IPS-20b (cell line): ENCODE results near the gene ZNF550.

Experiments used
- H3K27ac ChIP-seq: one replicate; pipeline ENCODE4 v1.5.1; 2013; ENCODE audit warnings: low read length
- H3K27me3 ChIP-seq: 2 replicates; pipeline ENCODE4 v1.6.1; 2013; ENCODE audit warnings: mild to moderate bottlenecking, low read length, inconsistent platforms; ENCODE audit not compliant: insufficient read depth
- H3K36me3 ChIP-seq: 2 replicates; pipeline ENCODE4 v1.6.1; 2013; ENCODE audit warnings: low read depth, mild to moderate bottlenecking, inconsistent platforms, low read length, moderate library complexity; ENCODE audit not compliant: insufficient read depth
- H3K4me1 ChIP-seq: 2 replicates; pipeline ENCODE4 v1.6.1; 2013; ENCODE audit warnings: mild to moderate bottlenecking, control low read depth, inconsistent platforms, low read length, moderate library complexity; ENCODE audit not compliant: insufficient read depth
- H3K4me3 ChIP-seq: 2 replicates; pipeline ENCODE4 v1.5.1; 2013; ENCODE audit warnings: mild to moderate bottlenecking, low read length, inconsistent platforms
- H3K9ac ChIP-seq: 2 replicates; pipeline ENCODE4 v1.6.1; 2013; ENCODE audit warnings: low read depth, mild to moderate bottlenecking, inconsistent platforms, low read length, moderate library complexity
- H3K9me3 ChIP-seq: 2 replicates; pipeline ENCODE4 v1.6.1; 2013; ENCODE audit warnings: mild to moderate bottlenecking, low read depth, low read length, inconsistent platforms; ENCODE audit not compliant: insufficient read depth

ZNF550 gene

GRCh38 chr19:57559404-57560025 lies at the start of gene ZNF550:
ZNF550 (minus strand) TSS chr19:57559863; CDS start chr19:57559682, 181 bp downstream.
- Histone ChIP-seq H3K9me3 (peaks cover 39% of the 10 kb centered on the region), H3K36me3 (peaks cover 21% of the 10 kb centered on the region), H3K4me1 (no peaks in the 10 kb centered on the region), H3K4me3 (peak within 1 kb of the TSS; percentile 93), H3K27ac (no peak within 1 kb of the TSS), H3K9ac (peak within 1 kb of the TSS; percentile 85), H3K27me3 (no peaks in the 10 kb centered on the region)

- H3K9ac ChIP-seq: no peak overlapping the region
- H3K4me3 ChIP-seq: no peak overlapping the region
- no peaks in the 10 kb centered on the region for H3K27me3 ChIP-seq
- H3K27ac ChIP-seq: no peak overlapping the region
- peaks cover 30% of the 10 kb centered on the region for H3K9me3 ChIP-seq
- H3K4me1 ChIP-seq: no peaks in the 10 kb centered on the region
- peaks cover 37% of the 10 kb centered on the region for H3K36me3 ChIP-seq
Measured at GRCh38 chr19:57606931-57607330, 47.3 kb upstream of the ZNF550 start.

GRCh38 chr19:57599761-57600383 lies 40.2 kb upstream of the ZNF550 start, which contains the start of gene ZNF530:
ZNF530 (plus strand) TSS chr19:57599885; CDS start chr19:57604346, 4,461 bp downstream.
- Histone ChIP-seq H3K9ac (peak within 1 kb of the TSS; percentile 56; the same call in 1 of the 2 replicates), H3K36me3 (peaks cover 6% of the 10 kb centered on the region; the same call in 1 of the 2 replicates), H3K9me3 (peaks cover 23% of the 10 kb centered on the region; the same call in 1 of the 2 replicates), H3K27ac (no peak within 1 kb of the TSS), H3K4me3 (peak within 1 kb of the TSS; percentile 82), H3K27me3 (no peaks in the 10 kb centered on the region), H3K4me1 (no peaks in the 10 kb centered on the region)

- Histone ChIP-seq H3K27me3 (no peaks in the 10 kb centered on the region), H3K9ac (no peak overlapping the region), H3K9me3 (peaks cover 23% of the 10 kb centered on the region; the same call in 1 of the 2 replicates), H3K27ac (no peak overlapping the region), H3K36me3 (peaks cover 3% of the 10 kb centered on the region; the same call in 1 of the 2 replicates), H3K4me1 (no peaks in the 10 kb centered on the region), H3K4me3 (peak overlapping the region; percentile 82)
Measured at GRCh38 chr19:57599377-57599760, 39.7 kb upstream of the ZNF550 start.

- H3K9me3 ChIP-seq: peaks cover 88% of the 10 kb centered on the region
- H3K27me3 ChIP-seq: peaks cover 7% of the 10 kb centered on the region
- H3K9ac ChIP-seq: no peak overlapping the region
- H3K4me3 ChIP-seq: no peak overlapping the region
- no peak overlapping the region for H3K27ac ChIP-seq
- H3K36me3 ChIP-seq: peaks cover 68% of the 10 kb centered on the region
- no peaks in the 10 kb centered on the region for H3K4me1 ChIP-seq
Measured at GRCh38 chr19:57587529-57587928, 27.9 kb upstream of the ZNF550 start.

- H3K27me3 ChIP-seq: peaks cover 7% of the 10 kb centered on the region
- no peaks in the 10 kb centered on the region for H3K4me1 ChIP-seq
- H3K4me3 ChIP-seq: peak within 1 kb of the TSS; percentile 97
- peaks cover 31% of the 10 kb centered on the region for H3K36me3 ChIP-seq
- peaks cover 71% of the 10 kb centered on the region for H3K9me3 ChIP-seq
- no peak within 1 kb of the TSS for H3K27ac ChIP-seq
- peak within 1 kb of the TSS; percentile 90; the same call in 1 of the 2 replicates for H3K9ac ChIP-seq
Measured at GRCh38 chr19:57583521-57584416, 24.1 kb upstream of the ZNF550 start, which contains the start of gene ZIK1. ZIK1 (plus strand) TSS chr19:57584145; CDS start chr19:57584357, 212 bp downstream.

- Histone ChIP-seq H3K36me3 (peaks cover 25% of the 10 kb centered on the region), H3K9ac (no peak overlapping the region), H3K4me1 (no peaks in the 10 kb centered on the region), H3K4me3 (peak overlapping the region; percentile 97; the same call in 1 of the 2 replicates), H3K27ac (no peak overlapping the region), H3K9me3 (peaks cover 65% of the 10 kb centered on the region), H3K27me3 (peaks cover 7% of the 10 kb centered on the region)
Measured at GRCh38 chr19:57583104-57583520, 23.4 kb upstream of the ZNF550 start.

GRCh38 chr19:57578487-57579205 lies 19.0 kb upstream of the ZNF550 start, which contains the start of gene ZNF416:
ZNF416 (minus strand) TSS chr19:57578911; CDS start chr19:57578704, 207 bp downstream.
- H3K4me1 ChIP-seq: 0 out of 2 replicates have a peak, but pooled peaks cover 6% of the 10 kb centered on the region
- H3K27me3 ChIP-seq: peaks cover 7% of the 10 kb centered on the region
- peak within 1 kb of the TSS; percentile 83 for H3K4me3 ChIP-seq
- H3K27ac ChIP-seq: peak within 1 kb of the TSS; percentile 69
- peaks cover 34% of the 10 kb centered on the region for H3K36me3 ChIP-seq
- peaks cover 75% of the 10 kb centered on the region for H3K9me3 ChIP-seq
- H3K9ac ChIP-seq: peak within 1 kb of the TSS; percentile 82; the same call in 1 of the 2 replicates

GRCh38 chr19:57576661-57577060 lies 17.0 kb upstream of the ZNF550 start:
- Histone ChIP-seq H3K9me3 (peaks cover 78% of the 10 kb centered on the region), H3K4me1 (0 out of 2 replicates have a peak, but pooled peaks cover 6% of the 10 kb centered on the region), H3K27ac (no peak overlapping the region), H3K4me3 (no peak overlapping the region), H3K27me3 (no peaks in the 10 kb centered on the region), H3K36me3 (peaks cover 54% of the 10 kb centered on the region), H3K9ac (no peak overlapping the region)

- Histone ChIP-seq H3K27ac (no peak overlapping the region), H3K27me3 (no peaks in the 10 kb centered on the region), H3K36me3 (peaks cover 60% of the 10 kb centered on the region), H3K9ac (no peak overlapping the region), H3K4me1 (no peaks in the 10 kb centered on the region), H3K4me3 (no peak overlapping the region; the same call in 1 of the 2 replicates), H3K9me3 (peaks cover 97% of the 10 kb centered on the region)
Measured at GRCh38 chr19:57572415-57572947, 12.8 kb upstream of the ZNF550 start.
